BLaER1 treated with 17β-estradiol and CSF1 and Interleukin-3, amounts not matched to agents 10 nM and 100 nM (cell line): Measurements from ENCODE around the gene PIP4P1.

Experiments
- H3K27ac ChIP-seq, 11 experiments: shearing (Covaris generic); formaldehyde crosslinking; 2 replicates each; pipeline ENCODE4 v1.8.1; 2022
- H3K27me3 ChIP-seq, 11 experiments: shearing (Covaris generic); formaldehyde crosslinking; 2 replicates each; pipeline ENCODE4 v1.8.1; 2022
- H3K36me3 ChIP-seq, 11 experiments: shearing (Covaris generic); formaldehyde crosslinking; 2 replicates each; pipeline ENCODE4 v1.8.1; 2022
- H3K4me1 ChIP-seq, 10 experiments: shearing (Covaris generic); formaldehyde crosslinking; 2 replicates each; pipeline ENCODE4 v1.8.1; 2022
- H3K4me2 ChIP-seq, 11 experiments: shearing (Covaris generic); formaldehyde crosslinking; 2 replicates each; pipeline ENCODE4 v1.8.1; 2022
- H3K4me3 ChIP-seq, 10 experiments: shearing (Covaris generic); formaldehyde crosslinking; 2 replicates each; pipeline ENCODE4 v1.8.1; 2022
- H3K9ac ChIP-seq, 11 experiments: shearing (Covaris generic); formaldehyde crosslinking; 2 replicates each; pipeline ENCODE4 v1.8.1; 2022
- H3K9me3 ChIP-seq, 11 experiments: shearing (Covaris generic); formaldehyde crosslinking; replicated peaks in 1 of 11; 2 replicates each; pipeline ENCODE4 v1.8.1; 2022
- H4K20me1 ChIP-seq, 11 experiments: shearing (Covaris generic); formaldehyde crosslinking; 2 replicates each; pipeline ENCODE4 v1.8.1; 2022
- Cebpa-rat ChIP-seq, 11 experiments: shearing (Covaris generic); IDR thresholded peaks; 2 replicates each; pipeline ENCODE4 v1.8.1; 2022

The PIP4P1 gene

GRCh38 chr14:20469890-20470602 is 8.8 kb upstream of the PIP4P1 start:
- Histone ChIP-seq H3K36me3 (peaks cover 29 to 47% (median 38%) of the 10 kb centered on the region in 11 experiments), H4K20me1 (peaks cover 0 to 53% (median 38%) of the 10 kb centered on the region in 11 experiments; a peak in 20 of 22 replicates), H3K27me3 (no peaks in the 10 kb centered on the region), H3K4me3 (peak overlapping the region; percentile 86 to 99 (median 91)), H3K27ac (peak overlapping the region; percentile 70 to 94 (median 92); a peak in 21 of 22 replicates), H3K4me2 (peak overlapping the region; percentile 88 to 99 (median 95)), H3K9me3 (no peaks in the 10 kb centered on the region), H3K4me1 (peaks cover 44 to 50% (median 46%) of the 10 kb centered on the region in 10 experiments), H3K9ac (peak overlapping the region; percentile 87 to 97 (median 93))
- peak; percentile 46 to 95 (median 77); a peak in 19 of 22 replicates for TF ChIP-seq Cebpa-rat (IDR thresholded peaks at IDR 0.05)

- H3K9ac ChIP-seq = peak within 1 kb of the TSS; percentile 87 to 97 (median 93)
- peak within 1 kb of the TSS; percentile 88 to 99 (median 95) for H3K4me2 ChIP-seq
- peak within 1 kb of the TSS; percentile 86 to 99 (median 91) for H3K4me3 ChIP-seq
- peaks cover 22 to 40% (median 31%) of the 10 kb centered on the region in 11 experiments for H3K36me3 ChIP-seq
- H3K9me3 ChIP-seq = no peaks in the 10 kb centered on the region
- peaks cover 0 to 49% (median 38%) of the 10 kb centered on the region in 11 experiments; a peak in 20 of 22 replicates for H4K20me1 ChIP-seq
- H3K4me1 ChIP-seq = peaks cover 37 to 48% (median 41%) of the 10 kb centered on the region in 10 experiments
- no peaks in the 10 kb centered on the region for H3K27me3 ChIP-seq
- TF ChIP-seq Cebpa-rat (IDR thresholded peaks at IDR 0.05) = no peak
- H3K27ac ChIP-seq = peak within 1 kb of the TSS; percentile 70 to 94 (median 92)
Observed at GRCh38 chr14:20469242-20469889, 8.1 kb upstream of the PIP4P1 start, which contains the start of gene PNP. Gene PNP, plus strand, starts transcription at chr14:20469406. Its CDS starts 119 bp downstream, at chr14:20469525.

- Histone ChIP-seq H3K4me3 (peak overlapping the region; percentile 86 to 99 (median 91)), H3K27me3 (no peaks in the 10 kb centered on the region), H4K20me1 (peaks cover 0 to 46% (median 37%) of the 10 kb centered on the region in 11 experiments; a peak in 20 of 22 replicates), H3K36me3 (peaks cover 16 to 34% (median 25%) of the 10 kb centered on the region in 11 experiments), H3K4me2 (peak overlapping the region; percentile 88 to 99 (median 95)), H3K27ac (peak overlapping the region in 10 of 11 experiments; percentile 86 to 94 (median 92); a peak in 17 of 22 replicates), H3K9me3 (no peaks in the 10 kb centered on the region), H3K4me1 (peaks cover 32 to 42% (median 37%) of the 10 kb centered on the region in 10 experiments), H3K9ac (peak overlapping the region; percentile 87 to 97 (median 93); a peak in 21 of 22 replicates)
- no peak for TF ChIP-seq Cebpa-rat (IDR thresholded peaks at IDR 0.05)
Observed at GRCh38 chr14:20468764-20469241, 7.6 kb upstream of the PIP4P1 start.

- Histone ChIP-seq H3K36me3 (peaks cover 39 to 47% (median 43%) of the 10 kb centered on the region in 11 experiments), H4K20me1 (peaks cover 0 to 53% (median 28%) of the 10 kb centered on the region in 11 experiments; a peak in 15 of 22 replicates)
- TF ChIP-seq Cebpa-rat (IDR thresholded peaks at IDR 0.05) = no peak
Observed at GRCh38 chr14:20460458-20461224, 593 bp downstream of the PIP4P1 start.

GRCh38 chr14:20458031-20458789 is 3.0 kb downstream of the PIP4P1 start:
- H4K20me1 ChIP-seq = peaks cover 0 to 53% (median 28%) of the 10 kb centered on the region in 11 experiments; a peak in 15 of 22 replicates
- no peaks in the 10 kb centered on the region for H3K27me3 ChIP-seq
- no peak for TF ChIP-seq Cebpa-rat (IDR thresholded peaks at IDR 0.05)
- H3K4me2 ChIP-seq = peak overlapping the region; percentile 91 to 98 (median 94)
- peaks cover 39 to 50% (median 44%) of the 10 kb centered on the region in 11 experiments for H3K36me3 ChIP-seq
- H3K9me3 ChIP-seq = peaks cover 0 to 7% (median 0%) of the 10 kb centered on the region in 11 experiments; a peak in 3 of 22 replicates
- peaks cover 58 to 67% (median 64%) of the 10 kb centered on the region in 10 experiments for H3K4me1 ChIP-seq
- peak overlapping the region; percentile 3 to 99 (median 82); a peak in 18 of 20 replicates for H3K4me3 ChIP-seq
- H3K9ac ChIP-seq = peak overlapping the region; percentile 53 to 98 (median 93); a peak in 20 of 22 replicates
- H3K27ac ChIP-seq = peak overlapping the region; percentile 9 to 97 (median 95); a peak in 20 of 22 replicates

More at GRCh38 chr14:20460458-20461224, 593 bp downstream of the PIP4P1 start:
- Histone ChIP-seq H3K9me3 (peaks cover 0 to 7% (median 0%) of the 10 kb centered on the region in 11 experiments; a peak in 3 of 22 replicates), H3K4me3 (peak overlapping the region; percentile 86 to 99 (median 92)), H3K27me3 (no peaks in the 10 kb centered on the region), H3K27ac (peak overlapping the region; percentile 87 to 96 (median 92)), H3K4me1 (peaks cover 54 to 62% (median 57%) of the 10 kb centered on the region in 10 experiments), H3K4me2 (peak overlapping the region; percentile 91 to 98 (median 94)), H3K9ac (peak overlapping the region; percentile 89 to 98 (median 92))

GRCh38 chr14:20456971-20457370 is 4.3 kb downstream of the PIP4P1 start:
- Histone ChIP-seq H3K27ac (peak overlapping the region in 10 of 11 experiments; percentile 90 to 97 (median 96); a peak in 20 of 22 replicates), H3K4me3 (peak overlapping the region; percentile 76 to 99 (median 84)), H3K4me1 (peaks cover 58 to 67% (median 63%) of the 10 kb centered on the region in 10 experiments), H3K27me3 (no peaks in the 10 kb centered on the region), H3K36me3 (peaks cover 48 to 62% (median 55%) of the 10 kb centered on the region in 11 experiments), H3K9ac (peak overlapping the region; percentile 91 to 98 (median 93); a peak in 20 of 22 replicates), H3K9me3 (peaks cover 0 to under 1% (median 0%) of the 10 kb centered on the region in 11 experiments; a peak in 1 of 22 replicates), H3K4me2 (peak overlapping the region; percentile 91 to 98 (median 94)), H4K20me1 (peaks cover 0 to 53% (median 28%) of the 10 kb centered on the region in 11 experiments; a peak in 15 of 22 replicates)
- TF ChIP-seq Cebpa-rat (IDR thresholded peaks at IDR 0.05) = no peak
